Liver (tissue), 9 donors: ENCODE data around the gene SULT1A2. TPM values are rescaled to one million over a fixed set of nuclear protein-coding genes. Genes with fewer than 3 reads are reported as not detected.
A peak's percentile ranks its signal among the peaks of the same experiment; 100 is the strongest.

Experiments
- DNase-seq: peaks from one replicate; pipeline ENCODE4 v3.0.0-alpha.2; 2017; ENCODE audit warnings: low spot score
- H3K27ac ChIP-seq, 2 donors: one replicate each; pipeline ENCODE4 v1.7.0; 2013; ENCODE audit warnings: inconsistent platforms in 2 of 2, low read length in 2 of 2, control low read depth in 1 of 2, low read depth in 1 of 2, mild to moderate bottlenecking in 1 of 2
- H3K27me3 ChIP-seq, 4 donors: one replicate each; pipeline versions ENCODE4 v1.6.1 to v1.7.0; 2013; ENCODE audit warnings: low read length in 3 of 4, inconsistent platforms in 1 of 4, mild to moderate bottlenecking in 1 of 4, moderate library complexity in 1 of 4; ENCODE audit not compliant: control insufficient read depth in 4 of 4, insufficient read depth in 4 of 4
- H3K36me3 ChIP-seq, 4 donors: one replicate each; pipeline versions ENCODE4 v1.6.1 to v1.7.0; 2013; ENCODE audit warnings: low read length in 3 of 4, mild to moderate bottlenecking in 3 of 4, low read depth in 1 of 4, moderate library complexity in 1 of 4; ENCODE audit not compliant: control insufficient read depth in 4 of 4, insufficient read depth in 3 of 4
- H3K4me1 ChIP-seq, 4 donors: one replicate each; pipeline versions ENCODE4 v1.6.1 to v1.7.0; 2013; ENCODE audit warnings: low read length in 3 of 4, mild to moderate bottlenecking in 3 of 4, moderate library complexity in 1 of 4; ENCODE audit not compliant: control insufficient read depth in 4 of 4, insufficient read depth in 4 of 4
- H3K4me3 ChIP-seq, 3 donors: one replicate each; pipeline versions ENCODE4 v1.6.1 to v1.7.0; 2013; ENCODE audit warnings: low read length in 3 of 3, control low read depth in 1 of 3, low read depth in 1 of 3, mild to moderate bottlenecking in 1 of 3
- H3K9ac ChIP-seq, 2 donors: one replicate each; pipeline ENCODE4 v1.7.0; 2013; ENCODE audit warnings: low read length in 2 of 2, mild to moderate bottlenecking in 2 of 2, moderate library complexity in 2 of 2, control low read depth in 1 of 2, low read depth in 1 of 2
- H3K9me3 ChIP-seq, 4 donors: one replicate each; pipeline versions ENCODE4 v1.6.1 to v1.7.0; 2013; ENCODE audit warnings: low read length in 3 of 4; ENCODE audit not compliant: control insufficient read depth in 4 of 4
- EGR1 ChIP-seq, 2 donors: IDR thresholded peaks; 2 replicates each; pipeline ENCODE4 v1.6.1; 2016 to 2018; ENCODE audit warnings: antibody characterized with exemption in 2 of 2, low read depth in 2 of 2
- FOXA1 ChIP-seq: IDR thresholded peaks from 2 replicates; pipeline ENCODE4 v1.6.1; 2016; ENCODE audit warnings: antibody characterized with exemption
- FOXA2 ChIP-seq: IDR thresholded peaks from 2 replicates; pipeline ENCODE4 v1.6.1; 2016; ENCODE audit warnings: antibody characterized with exemption
- GABPA ChIP-seq, 2 donors: IDR thresholded peaks in 1 of 2; conservative IDR thresholded peaks in 1 of 2; 2 replicates each; pipeline ENCODE4 v1.6.1; 2016; ENCODE audit warnings: antibody characterized with exemption in 2 of 2, mild to moderate bottlenecking in 1 of 2, moderate library complexity in 1 of 2
- HNF4A ChIP-seq, 2 donors: conservative IDR thresholded peaks; 2 replicates each; pipeline ENCODE4 v1.6.1; 2016; ENCODE audit warnings: antibody characterized with exemption in 2 of 2, mild to moderate bottlenecking in 2 of 2
- HNF4G ChIP-seq: IDR thresholded peaks from 2 replicates; pipeline ENCODE4 v1.6.1; 2016; ENCODE audit warnings: antibody characterized with exemption
- JUND ChIP-seq, 2 donors: IDR thresholded peaks; 2 replicates each; pipeline ENCODE4 v1.6.1; 2016; ENCODE audit warnings: antibody characterized with exemption in 2 of 2
- NR2F2 ChIP-seq: IDR thresholded peaks from 2 replicates; pipeline ENCODE4 v1.6.1; 2016; ENCODE audit warnings: antibody characterized with exemption
- RAD21 ChIP-seq, 2 donors: IDR thresholded peaks; 2 replicates each; pipeline ENCODE4 v1.6.1; 2016; ENCODE audit warnings: antibody characterized with exemption in 2 of 2, mild to moderate bottlenecking in 2 of 2
- RXRA ChIP-seq, 2 donors: IDR thresholded peaks; 2 replicates each; pipeline ENCODE4 v1.6.1; 2017 to 2018; ENCODE audit warnings: antibody characterized with exemption in 2 of 2, mild to moderate bottlenecking in 1 of 2
- SP1 ChIP-seq: IDR thresholded peaks from 2 replicates; pipeline ENCODE4 v1.6.1; 2018; ENCODE audit warnings: antibody characterized with exemption, mild to moderate bottlenecking
- TAF1 ChIP-seq: conservative IDR thresholded peaks from 2 replicates; pipeline ENCODE4 v1.6.1; 2016; ENCODE audit warnings: antibody characterized with exemption, mild to moderate bottlenecking
- YY1 ChIP-seq: IDR thresholded peaks from 2 replicates; pipeline ENCODE4 v1.6.1; 2016; ENCODE audit warnings: antibody characterized with exemption, mild to moderate bottlenecking
- WGBS: extraction: QIAGEN DNeasy Blood & Tissue Kit; methylation state at CpG from one replicate; pipeline ENCODE4 v1.1.7; 2013; 5-methylcytosine and 5-hydroxymethylcytosine counted together
- polyA plus RNA-seq, 2 donors: library from polyadenylated mRNA; stranded (reverse) in 1 of 2; unstranded in 1 of 2; fragments of 200-250 nt in 1 of 2; fragments of >200 nt in 1 of 2; fragmentation: Nextera tagmentation in 1 of 2; extraction: Ambion mirVana in 1 of 2; gene quantifications; one replicate each; pipeline versions ENCODE4 v1.2.1 to v1.2.3, GENCODE V29; 2013 to 2015
- total RNA-seq, 2 donors: library from RNA; depleted of rRNA; stranded (reverse); fragments of >200 nt; gene quantifications; one replicate each; pipeline ENCODE4 v1.2.3, GENCODE V29; 2014
- TF ChIP-seq, protein P1 (sequence below): fragments of 150-350 bp; IDR thresholded peaks from 2 replicates; pipeline ENCODE4 v1.5.1; 2017; ENCODE audit warnings: improper control_type of control experiment, low read depth, low read length; ENCODE audit not compliant: missing input control
- TF ChIP-seq, protein P2 (sequence below): IDR thresholded peaks from 2 replicates; pipeline ENCODE4 v1.6.1; 2016; ENCODE audit warnings: antibody characterized with exemption
- TF ChIP-seq, protein P3 (sequence below): IDR thresholded peaks from 2 replicates; pipeline ENCODE4 v1.6.1; 2016; ENCODE audit warnings: antibody characterized with exemption
- TF ChIP-seq, protein P4 (sequence below): IDR thresholded peaks from 2 replicates; pipeline ENCODE4 v1.6.1; 2016; ENCODE audit warnings: antibody characterized with exemption, mild to moderate bottlenecking
- donor health status: healthy.
- donor health status: healthy.
- donor health status: healthy.
- donor health status: healthy.
- donor health status: healthy.

Gene SULT1A2
- total and polyA plus RNA-seq, 4 donors = 1.6 to 29.4 (median 14.9) TPM

DNA sequence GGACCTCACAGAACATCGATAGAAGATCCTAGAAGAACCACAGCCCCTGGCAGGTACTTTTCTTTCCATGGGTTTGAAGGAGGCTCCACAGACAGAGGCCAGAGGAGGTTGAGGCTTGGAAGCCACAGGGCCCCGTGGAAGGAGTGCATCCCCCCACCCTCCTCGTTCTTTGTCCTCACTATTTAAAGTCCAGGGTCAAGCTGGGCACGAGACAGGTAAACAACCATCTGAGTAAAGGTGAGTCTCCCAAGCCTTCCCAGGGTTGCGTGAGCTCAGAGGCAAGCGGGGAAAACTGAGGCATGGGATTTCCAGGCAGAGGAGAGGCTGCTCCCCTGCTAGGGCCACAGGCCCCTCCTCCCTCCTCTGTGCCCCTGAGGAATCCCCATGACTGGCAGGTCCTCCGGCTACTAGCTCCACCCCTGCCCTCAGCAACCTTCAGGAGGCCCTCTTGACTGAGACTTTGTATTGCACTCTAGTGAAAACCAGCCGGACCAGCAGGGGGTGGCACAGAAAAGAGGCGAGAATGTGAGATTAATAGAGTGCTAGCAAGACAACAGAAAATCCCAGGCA lies 927 bp upstream of the SULT1A2 start:
- 35% methylated on average over 9 of the region's 9 CpGs for WGBS
- H3K4me1 ChIP-seq = peaks cover 7 to 34% (median 25%) of the 10 kb centered on the region in 4 donors
- peaks cover 0 to 1% (median 0%) of the 10 kb centered on the region in 4 donors for H3K36me3 ChIP-seq
- TF ChIP-seq, protein P1, sequence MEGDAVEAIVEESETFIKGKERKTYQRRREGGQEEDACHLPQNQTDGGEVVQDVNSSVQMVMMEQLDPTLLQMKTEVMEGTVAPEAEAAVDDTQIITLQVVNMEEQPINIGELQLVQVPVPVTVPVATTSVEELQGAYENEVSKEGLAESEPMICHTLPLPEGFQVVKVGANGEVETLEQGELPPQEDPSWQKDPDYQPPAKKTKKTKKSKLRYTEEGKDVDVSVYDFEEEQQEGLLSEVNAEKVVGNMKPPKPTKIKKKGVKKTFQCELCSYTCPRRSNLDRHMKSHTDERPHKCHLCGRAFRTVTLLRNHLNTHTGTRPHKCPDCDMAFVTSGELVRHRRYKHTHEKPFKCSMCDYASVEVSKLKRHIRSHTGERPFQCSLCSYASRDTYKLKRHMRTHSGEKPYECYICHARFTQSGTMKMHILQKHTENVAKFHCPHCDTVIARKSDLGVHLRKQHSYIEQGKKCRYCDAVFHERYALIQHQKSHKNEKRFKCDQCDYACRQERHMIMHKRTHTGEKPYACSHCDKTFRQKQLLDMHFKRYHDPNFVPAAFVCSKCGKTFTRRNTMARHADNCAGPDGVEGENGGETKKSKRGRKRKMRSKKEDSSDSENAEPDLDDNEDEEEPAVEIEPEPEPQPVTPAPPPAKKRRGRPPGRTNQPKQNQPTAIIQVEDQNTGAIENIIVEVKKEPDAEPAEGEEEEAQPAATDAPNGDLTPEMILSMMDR = no peak
- TF ChIP-seq FOXA2 = no peak
- TF ChIP-seq, protein P2, sequence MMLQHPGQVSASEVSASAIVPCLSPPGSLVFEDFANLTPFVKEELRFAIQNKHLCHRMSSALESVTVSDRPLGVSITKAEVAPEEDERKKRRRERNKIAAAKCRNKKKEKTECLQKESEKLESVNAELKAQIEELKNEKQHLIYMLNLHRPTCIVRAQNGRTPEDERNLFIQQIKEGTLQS = no peak
- no peak for TF ChIP-seq SP1
- peak in 1 of 2 donors; percentile 30 for TF ChIP-seq RAD21 (IDR thresholded peaks at IDR 0.05)
- TF ChIP-seq YY1 = no peak
- TF ChIP-seq FOXA1 = no peak
- no peak for TF ChIP-seq JUND (IDR thresholded peaks at IDR 0.05)
- no peak for TF ChIP-seq TAF1
- TF ChIP-seq RXRA (IDR thresholded peaks at IDR 0.05) = peak; percentile 14 to 45
- TF ChIP-seq HNF4A (conservative IDR thresholded peaks at IDR 0.05) = peak; percentile 61 to 83
- no peak for TF ChIP-seq NR2F2
- TF ChIP-seq, protein P3, sequence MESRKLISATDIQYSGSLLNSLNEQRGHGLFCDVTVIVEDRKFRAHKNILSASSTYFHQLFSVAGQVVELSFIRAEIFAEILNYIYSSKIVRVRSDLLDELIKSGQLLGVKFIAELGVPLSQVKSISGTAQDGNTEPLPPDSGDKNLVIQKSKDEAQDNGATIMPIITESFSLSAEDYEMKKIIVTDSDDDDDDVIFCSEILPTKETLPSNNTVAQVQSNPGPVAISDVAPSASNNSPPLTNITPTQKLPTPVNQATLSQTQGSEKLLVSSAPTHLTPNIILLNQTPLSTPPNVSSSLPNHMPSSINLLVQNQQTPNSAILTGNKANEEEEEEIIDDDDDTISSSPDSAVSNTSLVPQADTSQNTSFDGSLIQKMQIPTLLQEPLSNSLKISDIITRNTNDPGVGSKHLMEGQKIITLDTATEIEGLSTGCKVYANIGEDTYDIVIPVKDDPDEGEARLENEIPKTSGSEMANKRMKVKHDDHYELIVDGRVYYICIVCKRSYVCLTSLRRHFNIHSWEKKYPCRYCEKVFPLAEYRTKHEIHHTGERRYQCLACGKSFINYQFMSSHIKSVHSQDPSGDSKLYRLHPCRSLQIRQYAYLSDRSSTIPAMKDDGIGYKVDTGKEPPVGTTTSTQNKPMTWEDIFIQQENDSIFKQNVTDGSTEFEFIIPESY = no peak
- no peak for TF ChIP-seq GABPA (IDR thresholded peaks at IDR 0.05 in 1 of 2, conservative IDR thresholded peaks at IDR 0.05 in 1 of 2)
- TF ChIP-seq, protein P4, sequence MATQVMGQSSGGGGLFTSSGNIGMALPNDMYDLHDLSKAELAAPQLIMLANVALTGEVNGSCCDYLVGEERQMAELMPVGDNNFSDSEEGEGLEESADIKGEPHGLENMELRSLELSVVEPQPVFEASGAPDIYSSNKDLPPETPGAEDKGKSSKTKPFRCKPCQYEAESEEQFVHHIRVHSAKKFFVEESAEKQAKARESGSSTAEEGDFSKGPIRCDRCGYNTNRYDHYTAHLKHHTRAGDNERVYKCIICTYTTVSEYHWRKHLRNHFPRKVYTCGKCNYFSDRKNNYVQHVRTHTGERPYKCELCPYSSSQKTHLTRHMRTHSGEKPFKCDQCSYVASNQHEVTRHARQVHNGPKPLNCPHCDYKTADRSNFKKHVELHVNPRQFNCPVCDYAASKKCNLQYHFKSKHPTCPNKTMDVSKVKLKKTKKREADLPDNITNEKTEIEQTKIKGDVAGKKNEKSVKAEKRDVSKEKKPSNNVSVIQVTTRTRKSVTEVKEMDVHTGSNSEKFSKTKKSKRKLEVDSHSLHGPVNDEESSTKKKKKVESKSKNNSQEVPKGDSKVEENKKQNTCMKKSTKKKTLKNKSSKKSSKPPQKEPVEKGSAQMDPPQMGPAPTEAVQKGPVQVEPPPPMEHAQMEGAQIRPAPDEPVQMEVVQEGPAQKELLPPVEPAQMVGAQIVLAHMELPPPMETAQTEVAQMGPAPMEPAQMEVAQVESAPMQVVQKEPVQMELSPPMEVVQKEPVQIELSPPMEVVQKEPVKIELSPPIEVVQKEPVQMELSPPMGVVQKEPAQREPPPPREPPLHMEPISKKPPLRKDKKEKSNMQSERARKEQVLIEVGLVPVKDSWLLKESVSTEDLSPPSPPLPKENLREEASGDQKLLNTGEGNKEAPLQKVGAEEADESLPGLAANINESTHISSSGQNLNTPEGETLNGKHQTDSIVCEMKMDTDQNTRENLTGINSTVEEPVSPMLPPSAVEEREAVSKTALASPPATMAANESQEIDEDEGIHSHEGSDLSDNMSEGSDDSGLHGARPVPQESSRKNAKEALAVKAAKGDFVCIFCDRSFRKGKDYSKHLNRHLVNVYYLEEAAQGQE = no peak
- no peak for TF ChIP-seq HNF4G
- no peak for TF ChIP-seq EGR1 (IDR thresholded peaks at IDR 0.05; ENCODE audit: low read depth in 2 of 2)
- no peak for DNase-seq
- no peak overlapping the region for H3K4me3 ChIP-seq
- H3K9me3 ChIP-seq = no peaks in the 10 kb centered on the region
- H3K27ac ChIP-seq = peak overlapping the region; percentile 70 to 81
- no peak overlapping the region for H3K9ac ChIP-seq
- no peaks in the 10 kb centered on the region for H3K27me3 ChIP-seq
